Transverse colon (tissue), 4 donors: ENCODE data around the gene UMODL1. TPM values are rescaled to one million over a fixed set of nuclear protein-coding genes. Genes with fewer than 3 reads are reported as not detected.
A peak's percentile ranks its signal among the peaks of the same experiment; 100 is the strongest.

Source experiments
- DNase-seq: peaks from one replicate; pipeline ENCODE4 v3.0.0-alpha.2; 2019
- H3K27ac ChIP-seq, 4 donors: fragments of 200-600 bp; sonication (generic); 2 replicates each; pipeline ENCODE4 v1.5.1; 2016 to 2018; ENCODE audit warnings: inconsistent platforms in 4 of 4
- H3K27me3 ChIP-seq: fragments of 200-600 bp; sonication (generic); 2 replicates; pipeline ENCODE4 v1.5.1; 2017; ENCODE audit warnings: inconsistent platforms
- H3K36me3 ChIP-seq, 4 donors: fragments of 200-600 bp; sonication (generic); 2 replicates each; pipeline ENCODE4 v1.5.1; 2017 to 2019; ENCODE audit warnings: inconsistent platforms in 4 of 4
- H3K4me1 ChIP-seq, 4 donors: fragments of 200-600 bp; sonication (generic); 2 replicates each; pipeline ENCODE4 v1.5.1; 2017 to 2020; ENCODE audit warnings: inconsistent platforms in 4 of 4
- H3K4me3 ChIP-seq, 4 donors: fragments of 200-600 bp; sonication (generic); 1 replicate in 1 of 4; 2 replicates in 3 of 4; pipeline versions ENCODE4 v1.5.1 to v1.6.1; 2017 to 2019; ENCODE audit warnings: inconsistent platforms in 4 of 4
- H3K9me3 ChIP-seq, 2 donors: fragments of 200-600 bp; sonication (generic); 2 replicates each; pipeline ENCODE4 v1.5.1; 2017 to 2019; ENCODE audit warnings: inconsistent platforms in 2 of 2
- CTCF ChIP-seq, 5 experiments: fragments of 200-600 bp in 3 of 5; fragments of 450-650 bp in 2 of 5; sonication (generic) in 3 of 5; IDR thresholded peaks; 1 replicate in 2 of 5; 2 replicates in 3 of 5; pipeline ENCODE4 v1.5.1; 2016 to 2017; ENCODE audit warnings: antibody characterized with exemption in 5 of 5, inconsistent platforms in 3 of 5, mild to moderate bottlenecking in 2 of 5, moderate library complexity in 1 of 5
- EP300 ChIP-seq: sonication (generic); formaldehyde crosslinking; IDR thresholded peaks from one replicate; pipeline ENCODE4 v1.6.1; 2017; ENCODE audit warnings: antibody characterized with exemption, low read depth
- POLR2A ChIP-seq: fragments of 450-650 bp; IDR thresholded peaks from one replicate; pipeline ENCODE4 v1.6.1; 2016; ENCODE audit warnings: antibody characterized with exemption, mild to moderate bottlenecking, moderate library complexity
- POLR2AphosphoS5 ChIP-seq, 3 donors: sonication (generic); formaldehyde crosslinking; IDR thresholded peaks; one replicate each; pipeline ENCODE4 v1.6.1; 2016; ENCODE audit warnings: antibody characterized with exemption in 3 of 3
- WGBS, 2 donors: methylation state at CpG; one replicate each; pipeline ENCODE4 v1.1.5; 2018; ENCODE audit warnings: low coverage in 1 of 2; 5-methylcytosine and 5-hydroxymethylcytosine counted together
- in situ Hi-C, 4 donors: fragments of 200-750 bp; cut with MboI; loops; one replicate each; pipeline versions ENCODE4 v1.15.0 to v1.15.1; 2017; ENCODE audit warnings: low sequenced_read_pairs in 3 of 4, low pct_ligation_motif_present in 1 of 4, low pct_unique_long_range_greater_than_20kb in 1 of 4
- intact Hi-C: fragments of 100-400 bp; cut with DNase I; formaldehyde crosslinking; loops from one replicate; pipeline ENCODE4 v1.15.1; 2023; ENCODE audit warnings: low total_unique reads
- total RNA-seq, 4 donors: library from RNA; depleted of rRNA; stranded (reverse); fragments of >200 nt; gene quantifications; one replicate each; pipeline ENCODE4 v1.1.0, GENCODE V29; 2016

UMODL1 gene
- total RNA-seq, 4 donors from 2014 or later: 0.16 to 3.2 (median 0.68) TPM; not detected in 1

DNA sequence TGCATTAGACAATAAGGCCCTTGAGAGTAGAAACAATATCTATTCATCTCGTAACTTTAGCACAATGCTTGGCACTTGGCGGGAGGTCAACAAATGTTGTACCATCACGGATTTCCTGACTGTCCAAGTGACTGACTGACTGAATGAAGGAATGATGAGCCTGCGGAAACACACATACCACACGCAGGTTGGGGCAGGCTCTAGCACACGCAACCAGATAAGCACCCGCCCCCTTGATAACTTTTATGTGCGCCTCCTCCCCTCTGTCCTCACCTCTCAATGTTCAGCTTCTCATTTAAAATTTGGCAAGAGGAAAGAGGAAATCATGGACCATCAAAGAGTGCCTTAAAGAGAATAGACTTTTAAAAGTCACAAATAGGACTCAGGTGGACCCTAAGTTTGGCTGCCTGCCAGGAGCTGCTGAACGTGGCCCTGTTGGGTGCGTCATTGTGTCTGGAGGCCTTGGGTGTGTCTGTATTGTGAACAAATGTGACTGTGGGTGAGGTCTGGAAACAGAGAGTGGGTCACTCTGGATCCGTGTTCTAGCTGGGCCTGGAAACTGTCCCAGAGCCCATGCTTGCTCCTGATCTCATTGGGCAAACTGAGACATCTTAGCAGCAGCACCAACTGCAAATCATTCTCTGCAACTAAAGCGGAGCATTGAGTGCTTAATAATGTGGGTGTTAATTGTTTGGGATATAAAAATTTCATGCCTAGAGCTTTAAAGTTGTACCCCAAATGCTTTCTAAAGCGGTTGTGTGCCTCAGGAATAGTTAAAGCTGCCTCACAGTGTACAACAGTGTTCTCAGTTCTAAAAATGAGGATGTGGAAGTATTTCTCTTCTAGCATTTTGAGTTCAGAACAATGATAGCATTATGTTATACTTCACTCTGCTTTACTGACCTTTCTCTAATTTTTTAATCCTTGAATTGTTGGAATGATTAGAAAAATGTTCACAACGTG lies 100.3 kb downstream of the UMODL1 start:
- peaks cover 0 to 26% (median 22%) of the 10 kb centered on the region in 4 donors for H3K4me1 ChIP-seq
- peak; percentile 91 for DNase-seq
- in situ Hi-C loops: loop anchor here in 1 of 4 donors (25.0 kb wide), 1 partner anchor 291 kb away; no protein-coding TSS in a partner anchor
- WGBS, 2 donors: 48 to 64% methylated on average over 7 to 14 of the region's 14 CpGs
- H3K27me3 ChIP-seq: no peaks in the 10 kb centered on the region
- no peaks in the 10 kb centered on the region for H3K9me3 ChIP-seq
- H3K36me3 ChIP-seq: no peaks in the 10 kb centered on the region
- peak overlapping the region; percentile 79 to 85 (median 82) for H3K27ac ChIP-seq
- no peak overlapping the region for H3K4me3 ChIP-seq
- peak; percentile 12 for TF ChIP-seq POLR2A
- no peak for TF ChIP-seq CTCF (IDR thresholded peaks at IDR 0.05)
- TF ChIP-seq POLR2AphosphoS5 (IDR thresholded peaks at IDR 0.05): peak in 2 of 3 donors; percentile 39 to 61
- intact Hi-C loops: no loop called here

- in situ Hi-C loops: loop anchor here in 1 of 4 donors (25.0 kb wide), 1 partner anchor 289 kb away; no protein-coding TSS in a partner anchor
Observed at GRCh38 chr21:42172596-42173483, 101.7 kb downstream of the UMODL1 start.

GRCh38 chr21:42174173-42174572 lies 103.1 kb downstream of the UMODL1 start:
- no peaks in the 10 kb centered on the region for H3K9me3 ChIP-seq
- no peak overlapping the region for H3K4me3 ChIP-seq
- no peaks in the 10 kb centered on the region for H3K36me3 ChIP-seq
- peaks cover 4 to 26% (median 21%) of the 10 kb centered on the region in 4 donors for H3K4me1 ChIP-seq
- H3K27me3 ChIP-seq: no peaks in the 10 kb centered on the region
- no peak for TF ChIP-seq CTCF (IDR thresholded peaks at IDR 0.05)
- TF ChIP-seq POLR2AphosphoS5 (IDR thresholded peaks at IDR 0.05): no peak
- TF ChIP-seq EP300: no peak
- no peak for TF ChIP-seq POLR2A
- WGBS, 2 donors: 86 to 92% methylated on average over 1 to 4 of the region's 4 CpGs
- H3K27ac ChIP-seq: no peak overlapping the region
- intact Hi-C loops: no loop called here
- in situ Hi-C loops: loop anchor here in 1 of 4 donors (25.0 kb wide), 1 partner anchor 288 kb away; no protein-coding TSS in a partner anchor
- DNase-seq: no peak

More at GRCh38 chr21:42172596-42173483, 101.7 kb downstream of the UMODL1 start:
- no peak for DNase-seq
- H3K27ac ChIP-seq: peak overlapping the region in 1 of 4 donors; percentile 83
- no peak overlapping the region for H3K4me3 ChIP-seq
- no peak for TF ChIP-seq POLR2A
- TF ChIP-seq POLR2AphosphoS5 (IDR thresholded peaks at IDR 0.05): no peak
- TF ChIP-seq CTCF (IDR thresholded peaks at IDR 0.05): no peak
- TF ChIP-seq EP300: no peak
- H3K36me3 ChIP-seq: no peaks in the 10 kb centered on the region
- no peaks in the 10 kb centered on the region for H3K9me3 ChIP-seq
- WGBS, 2 donors: 92% methylated on average over 40 of the region's 40 CpGs; no CpG with 5 or more reads in 1 of the 2 donors
- peaks cover 4 to 26% (median 22%) of the 10 kb centered on the region in 4 donors for H3K4me1 ChIP-seq
- intact Hi-C loops: no loop called here
- no peaks in the 10 kb centered on the region for H3K27me3 ChIP-seq
